Central memory CD8-positive, alpha-beta T cell (primary cell): ENCODE data around the gene CRY1.

Experiments
- ATAC-seq: fragments of 150-1000 bp; cut with Tn5 transposase; replicated peaks from 2 replicates; pipeline ENCODE4 v1.10.0; 2022; ENCODE audit warnings: mild to moderate bottlenecking, moderate FRiP score, moderate number of reproducible peaks; ENCODE audit not compliant: poor library complexity, severe bottlenecking; ENCODE audit errors: extremely low read depth
- DNase-seq, 2 donors: peaks; one replicate each; pipeline ENCODE4 v3.0.0; 2021; ENCODE audit warnings: low spot score in 2 of 2
- H3K27ac Mint-ChIP-seq: one replicate; pipeline ENCODE4 v1.8.0; 2022; ENCODE audit warnings: low read depth, mild to moderate bottlenecking, moderate library complexity, mixed read lengths
- H3K27me3 Mint-ChIP-seq: one replicate; pipeline ENCODE4 v1.8.0; 2022; ENCODE audit warnings: mixed read lengths
- H3K36me3 Mint-ChIP-seq: one replicate; pipeline ENCODE4 v1.8.0; 2022; ENCODE audit warnings: mild to moderate bottlenecking, moderate library complexity, mixed read lengths; ENCODE audit not compliant: insufficient read depth
- H3K4me1 Mint-ChIP-seq: one replicate; pipeline ENCODE4 v1.8.0; 2022; ENCODE audit warnings: mixed read lengths
- H3K4me3 Mint-ChIP-seq: one replicate; pipeline ENCODE4 v1.8.0; 2022; ENCODE audit warnings: mild to moderate bottlenecking, moderate library complexity, mixed read lengths
- H3K9me3 Mint-ChIP-seq: one replicate; pipeline ENCODE4 v1.8.0; 2022; ENCODE audit warnings: mixed read lengths

Gene CRY1

DNA sequence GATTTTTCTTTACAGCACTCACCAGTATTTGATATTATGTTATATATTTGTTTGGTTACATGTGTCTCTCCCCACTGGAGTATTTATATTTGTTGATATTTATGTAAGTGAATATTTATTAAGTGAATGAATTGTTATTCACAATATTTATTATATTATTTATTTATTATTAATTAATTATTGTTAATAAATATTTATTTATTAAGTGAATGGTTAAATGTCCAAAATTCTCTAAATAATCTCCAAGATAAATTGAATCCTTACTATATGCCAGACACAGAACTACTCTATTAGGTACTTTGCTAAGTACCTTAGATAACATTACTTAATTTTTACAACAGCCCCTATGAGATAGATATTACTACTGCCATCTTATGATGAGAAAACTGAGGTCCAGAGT lies 10.2 kb upstream of the CRY1 start:
- no peak overlapping the region for H3K4me3 Mint-ChIP-seq
- DNase-seq = no peak
- no peaks in the 10 kb centered on the region for H3K9me3 Mint-ChIP-seq
- no peaks in the 10 kb centered on the region for H3K4me1 Mint-ChIP-seq
- ATAC-seq = no peak
- H3K27me3 Mint-ChIP-seq = peaks cover 13% of the 10 kb centered on the region
- H3K27ac Mint-ChIP-seq = no peak overlapping the region
- peaks cover 2% of the 10 kb centered on the region for H3K36me3 Mint-ChIP-seq

DNA sequence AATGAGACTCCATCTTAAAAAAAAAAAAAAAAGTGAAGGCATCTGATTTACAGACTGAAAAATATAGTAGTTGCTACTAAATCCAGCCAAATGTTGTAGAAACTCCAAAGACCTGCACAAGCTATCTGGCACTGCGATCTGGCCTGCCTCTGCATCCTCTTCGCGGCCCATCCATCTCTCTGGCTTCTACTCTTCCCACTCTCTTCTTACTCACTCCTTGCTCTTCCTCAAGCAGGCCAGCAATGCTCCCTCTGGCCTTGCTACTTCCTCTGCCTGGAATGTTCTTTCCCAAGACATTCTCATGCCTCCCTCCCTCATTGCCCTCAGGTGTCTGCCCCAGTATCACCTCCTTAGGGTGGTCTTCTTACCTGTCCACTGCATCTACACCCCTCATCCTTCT lies 9.7 kb upstream of the CRY1 start:
- Mint-ChIP-seq H3K4me1 (no peaks in the 10 kb centered on the region), H3K27me3 (peaks cover 17% of the 10 kb centered on the region), H3K36me3 (peaks cover 2% of the 10 kb centered on the region), H3K4me3 (no peak overlapping the region), H3K9me3 (no peaks in the 10 kb centered on the region), H3K27ac (no peak overlapping the region)
- ATAC-seq = no peak
- DNase-seq = no peak

DNA sequence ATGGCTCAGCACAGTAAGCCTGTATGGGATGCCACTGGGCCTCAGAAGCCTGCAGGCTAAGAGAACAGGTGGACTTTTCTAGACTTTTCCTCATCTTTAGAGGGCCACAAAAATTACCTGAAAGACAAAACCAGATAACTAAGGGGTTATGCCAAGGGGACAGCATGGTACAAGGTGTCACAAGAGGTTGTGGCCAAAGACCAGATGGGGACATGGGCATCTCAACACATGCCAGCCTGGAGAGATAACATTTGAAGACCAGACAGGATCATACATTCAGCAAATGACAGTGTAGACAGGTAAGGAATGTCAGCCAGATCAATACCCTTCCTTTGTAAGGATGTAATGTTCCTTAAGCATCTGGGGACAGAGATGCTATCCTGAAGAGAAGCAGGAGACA lies 8.9 kb upstream of the CRY1 start:
- no peaks in the 10 kb centered on the region for H3K9me3 Mint-ChIP-seq
- H3K27ac Mint-ChIP-seq = no peak overlapping the region
- peaks cover 2% of the 10 kb centered on the region for H3K36me3 Mint-ChIP-seq
- no peak overlapping the region for H3K4me3 Mint-ChIP-seq
- DNase-seq (no peak), ATAC-seq (no peak)
- no peaks in the 10 kb centered on the region for H3K4me1 Mint-ChIP-seq
- H3K27me3 Mint-ChIP-seq = peaks cover 25% of the 10 kb centered on the region

DNA sequence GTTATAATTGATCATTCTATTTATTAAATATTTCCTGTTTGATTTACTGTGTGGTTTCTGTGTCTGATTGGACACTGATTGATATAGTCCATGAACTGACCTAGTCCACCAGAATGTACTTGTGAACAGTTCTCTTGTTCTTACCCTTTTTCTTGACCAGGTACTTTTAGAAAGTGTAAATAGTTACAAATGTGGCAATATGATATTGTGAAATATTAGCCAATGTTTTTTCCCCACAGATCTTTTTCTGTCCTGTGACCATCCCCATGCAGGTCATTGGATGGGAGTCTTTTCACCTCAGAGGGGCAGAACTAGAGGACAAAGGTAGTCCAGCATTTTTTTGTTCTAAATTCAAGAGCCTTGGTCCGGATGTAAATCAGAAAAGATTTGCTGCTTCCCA lies 8.3 kb upstream of the CRY1 start:
- Mint-ChIP-seq H3K27me3 (peaks cover 31% of the 10 kb centered on the region), H3K9me3 (no peaks in the 10 kb centered on the region), H3K27ac (no peak overlapping the region), H3K36me3 (peaks cover 2% of the 10 kb centered on the region), H3K4me1 (no peaks in the 10 kb centered on the region), H3K4me3 (no peak overlapping the region)
- ATAC-seq (no peak), DNase-seq (no peak)

DNA sequence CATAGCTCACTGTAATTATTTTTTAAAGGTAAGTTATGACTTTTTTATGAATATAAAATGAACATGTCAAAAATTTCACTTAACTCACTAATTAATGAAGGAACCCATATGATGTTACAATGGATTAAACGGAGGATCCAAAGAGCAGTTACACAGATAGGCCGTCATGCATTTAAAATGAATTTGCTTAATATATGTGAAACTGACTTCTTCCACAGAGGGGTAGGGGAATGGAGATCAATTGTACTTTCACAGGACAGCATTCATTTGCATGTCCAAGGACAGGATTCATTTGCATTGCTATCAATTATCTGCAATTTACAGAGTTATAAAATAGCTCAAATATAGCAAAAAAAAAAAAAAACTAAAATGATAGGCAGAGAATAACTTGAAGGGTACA lies 6.6 kb upstream of the CRY1 start:
- H3K27ac Mint-ChIP-seq = no peak overlapping the region
- H3K36me3 Mint-ChIP-seq = peaks cover 2% of the 10 kb centered on the region
- no peak overlapping the region for H3K4me3 Mint-ChIP-seq
- no peaks in the 10 kb centered on the region for H3K9me3 Mint-ChIP-seq
- H3K4me1 Mint-ChIP-seq = no peaks in the 10 kb centered on the region
- H3K27me3 Mint-ChIP-seq = peaks cover 18% of the 10 kb centered on the region
- DNase-seq = no peak
- ATAC-seq = no peak

DNA sequence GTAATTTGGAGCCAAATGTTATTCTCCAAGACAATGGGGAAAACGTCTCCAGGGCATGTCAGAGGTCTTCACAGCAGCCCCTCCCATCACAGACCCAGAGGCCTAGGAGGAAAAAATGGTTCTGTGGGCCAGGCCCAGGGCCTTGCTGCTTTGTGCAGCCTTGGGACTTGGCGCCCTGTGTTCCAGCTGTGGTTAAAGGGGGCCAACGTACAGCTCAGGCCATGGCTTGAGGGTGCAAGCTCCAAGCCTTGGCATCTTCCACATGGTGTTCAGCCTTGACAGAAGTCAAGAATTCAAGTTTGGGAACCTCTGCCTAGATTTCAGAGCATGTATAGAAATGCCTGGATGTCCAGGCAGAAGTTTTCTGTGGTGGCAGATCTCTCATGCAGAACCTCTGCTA lies 3.2 kb upstream of the CRY1 start:
- Mint-ChIP-seq H3K9me3 (no peaks in the 10 kb centered on the region), H3K27me3 (peaks cover 18% of the 10 kb centered on the region), H3K27ac (no peak overlapping the region), H3K36me3 (peaks cover 8% of the 10 kb centered on the region), H3K4me3 (no peak overlapping the region), H3K4me1 (peaks cover 14% of the 10 kb centered on the region)
- ATAC-seq (no peak), DNase-seq (no peak)

DNA sequence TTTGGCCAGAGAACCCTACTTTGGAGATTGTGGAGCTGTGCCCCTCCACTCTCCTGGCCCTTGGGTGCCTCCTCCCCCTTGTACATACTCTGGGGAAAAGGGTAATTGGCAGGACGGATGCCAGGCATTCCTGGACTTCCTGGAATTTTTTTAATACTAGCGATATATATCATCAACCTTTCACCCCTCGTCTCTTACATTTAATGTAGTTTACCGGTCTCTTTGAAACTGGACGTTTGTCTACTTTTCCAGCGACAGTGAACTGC lies 767 bp upstream of the CRY1 start:
- DNase-seq = no peak
- peaks cover 18% of the 10 kb centered on the region for H3K27me3 Mint-ChIP-seq
- no peak overlapping the region for H3K27ac Mint-ChIP-seq
- H3K4me3 Mint-ChIP-seq = no peak overlapping the region
- peaks cover 8% of the 10 kb centered on the region for H3K36me3 Mint-ChIP-seq
- ATAC-seq = no peak
- H3K4me1 Mint-ChIP-seq = peaks cover 14% of the 10 kb centered on the region
- H3K9me3 Mint-ChIP-seq = no peaks in the 10 kb centered on the region

DNA sequence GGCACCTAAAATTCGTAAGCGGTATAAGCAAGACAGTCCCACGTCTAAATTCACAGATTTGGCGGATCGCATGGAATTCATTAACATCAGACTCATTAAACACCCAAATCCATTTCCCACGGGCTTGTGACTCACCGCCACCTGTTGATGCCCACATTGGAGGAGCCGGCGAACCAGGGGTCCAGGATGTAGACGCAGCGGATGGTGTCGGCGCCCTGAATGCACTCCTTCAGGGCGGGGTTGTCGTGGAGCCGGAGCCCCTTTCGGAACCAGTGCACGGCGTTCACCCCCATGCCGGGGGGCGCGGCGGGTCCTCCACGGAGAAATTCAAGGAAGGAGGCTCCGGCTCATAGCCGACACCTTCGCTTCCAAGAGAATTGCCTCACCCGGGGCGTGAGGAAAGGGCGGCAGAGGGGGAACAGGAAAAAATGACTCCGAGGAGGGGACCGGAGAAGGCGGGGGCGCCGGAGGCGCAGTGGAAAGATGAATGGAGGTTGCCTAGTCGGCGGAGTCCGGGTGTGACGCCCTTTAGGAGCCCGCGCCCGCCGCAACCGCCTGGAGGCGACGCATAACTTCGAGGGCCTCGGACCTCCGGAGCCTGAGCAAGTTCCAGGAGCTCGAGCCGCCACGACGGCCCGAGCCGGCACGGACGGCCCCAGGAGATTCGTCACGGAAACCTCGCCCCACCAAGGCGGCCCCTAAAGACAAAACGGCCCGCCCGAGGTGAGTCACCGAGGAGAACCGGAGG lies 506 bp downstream of the CRY1 start:
- no peaks in the 10 kb centered on the region for H3K9me3 Mint-ChIP-seq
- peaks cover 8% of the 10 kb centered on the region for H3K36me3 Mint-ChIP-seq
- H3K4me1 Mint-ChIP-seq = peaks cover 23% of the 10 kb centered on the region
- H3K4me3 Mint-ChIP-seq = no peak overlapping the region
- ATAC-seq (peak; percentile 52), DNase-seq (peak; percentile 45 to 56)
- peaks cover 11% of the 10 kb centered on the region for H3K27me3 Mint-ChIP-seq
- no peak overlapping the region for H3K27ac Mint-ChIP-seq

DNA sequence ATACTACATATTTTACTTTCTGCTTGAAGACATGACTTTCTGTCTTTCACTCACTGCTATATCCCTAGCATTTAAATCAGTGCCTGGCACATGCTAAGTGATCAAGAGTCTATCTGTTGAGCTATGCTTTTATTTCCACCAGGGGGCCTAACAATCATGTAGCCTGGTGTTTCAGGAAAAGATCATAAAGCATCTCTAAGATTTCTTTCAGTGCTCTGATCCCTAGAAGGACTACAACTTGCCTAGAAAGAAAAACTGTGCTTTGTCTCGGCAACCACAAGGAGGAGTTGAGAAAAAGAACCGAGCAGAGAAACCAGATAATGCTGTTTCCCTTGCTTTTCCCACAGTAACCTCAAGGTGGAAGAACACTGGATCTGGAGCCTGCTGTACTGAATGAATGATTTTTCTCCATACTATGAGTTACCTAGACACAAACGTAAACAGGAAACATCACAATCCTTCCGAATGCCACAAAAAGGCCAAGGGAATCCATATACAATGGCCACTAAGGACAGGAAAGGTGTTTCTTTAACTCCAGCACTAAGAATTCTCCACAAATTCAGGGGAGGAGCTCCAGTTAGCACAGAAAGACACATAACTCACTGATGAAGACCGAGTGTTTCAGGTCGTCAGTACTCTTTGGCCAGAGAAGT lies 1.2 kb downstream of the CRY1 start:
- H3K9me3 Mint-ChIP-seq = no peaks in the 10 kb centered on the region
- peaks cover 4% of the 10 kb centered on the region for H3K27me3 Mint-ChIP-seq
- H3K4me1 Mint-ChIP-seq = peaks cover 23% of the 10 kb centered on the region
- no peak overlapping the region for H3K27ac Mint-ChIP-seq
- H3K36me3 Mint-ChIP-seq = peaks cover 8% of the 10 kb centered on the region
- DNase-seq (no peak), ATAC-seq (peak; percentile 5)
- no peak overlapping the region for H3K4me3 Mint-ChIP-seq

DNA sequence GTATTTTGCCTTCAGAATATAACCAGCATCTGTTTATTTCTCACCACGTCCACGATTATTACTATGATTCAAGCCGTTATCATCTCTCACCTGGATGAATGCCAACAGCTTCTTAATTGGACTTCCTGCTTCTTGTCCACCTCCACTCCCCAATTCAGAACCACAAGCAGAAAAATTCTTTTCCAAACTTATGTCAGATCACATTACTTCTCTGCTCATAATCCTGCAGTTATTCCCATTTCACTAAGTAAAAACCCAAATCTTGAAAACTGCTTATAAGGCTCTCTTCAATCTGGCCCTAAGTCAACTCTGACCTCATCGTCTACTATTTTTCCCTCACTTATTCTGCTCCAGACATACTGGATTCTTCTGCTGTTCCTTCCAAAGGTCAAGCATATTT lies 2.0 kb downstream of the CRY1 start:
- Mint-ChIP-seq H3K36me3 (peaks cover 9% of the 10 kb centered on the region), H3K27ac (no peak overlapping the region), H3K27me3 (no peaks in the 10 kb centered on the region), H3K4me1 (peaks cover 30% of the 10 kb centered on the region), H3K9me3 (no peaks in the 10 kb centered on the region), H3K4me3 (no peak overlapping the region)
- ATAC-seq (no peak), DNase-seq (no peak)

DNA sequence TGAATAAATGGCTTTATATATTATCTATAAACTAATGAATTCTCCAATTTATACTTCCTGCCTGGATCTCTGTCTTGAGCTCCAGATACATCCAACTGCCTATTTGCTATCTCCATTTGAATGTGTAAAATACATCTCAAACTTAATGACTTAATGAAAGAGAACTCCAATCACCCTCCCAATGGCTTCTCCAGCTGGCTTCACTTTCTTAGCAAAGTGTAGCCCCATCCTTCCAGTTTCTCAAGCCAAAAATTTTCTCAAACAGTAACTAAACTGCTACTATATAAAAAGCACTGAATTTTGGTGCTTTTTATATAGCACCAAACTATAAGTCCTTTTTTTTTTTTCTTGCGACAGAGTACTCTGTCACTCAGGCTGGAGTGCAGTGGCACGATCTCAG lies 2.6 kb downstream of the CRY1 start:
- H3K9me3 Mint-ChIP-seq = no peaks in the 10 kb centered on the region
- no peak overlapping the region for H3K4me3 Mint-ChIP-seq
- H3K27ac Mint-ChIP-seq = no peak overlapping the region
- no peak for ATAC-seq
- peaks cover 9% of the 10 kb centered on the region for H3K36me3 Mint-ChIP-seq
- DNase-seq = no peak
- no peaks in the 10 kb centered on the region for H3K27me3 Mint-ChIP-seq
- peaks cover 35% of the 10 kb centered on the region for H3K4me1 Mint-ChIP-seq

DNA sequence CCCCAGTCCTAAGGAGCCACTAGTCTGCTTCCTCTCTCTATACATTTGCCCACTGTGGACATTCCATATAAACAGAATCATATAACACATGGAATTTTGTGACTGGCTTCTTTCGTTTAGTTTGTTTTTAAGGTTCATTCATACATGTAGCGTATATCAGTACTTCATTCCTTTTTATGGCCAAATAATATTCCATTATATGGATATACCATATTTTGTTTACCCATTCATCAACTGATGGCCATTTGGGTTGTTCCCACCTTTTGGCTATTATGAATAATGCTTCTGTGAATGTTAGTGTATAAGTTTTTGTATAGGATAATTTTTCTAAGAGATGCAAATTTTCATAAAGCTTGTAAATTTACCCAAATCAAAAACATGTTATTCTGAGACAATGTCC lies 4.4 kb downstream of the CRY1 start:
- H3K36me3 Mint-ChIP-seq = peaks cover 9% of the 10 kb centered on the region
- no peak overlapping the region for H3K4me3 Mint-ChIP-seq
- DNase-seq (no peak), ATAC-seq (no peak)
- no peaks in the 10 kb centered on the region for H3K9me3 Mint-ChIP-seq
- H3K27ac Mint-ChIP-seq = no peak overlapping the region
- no peaks in the 10 kb centered on the region for H3K27me3 Mint-ChIP-seq
- peaks cover 31% of the 10 kb centered on the region for H3K4me1 Mint-ChIP-seq

DNA sequence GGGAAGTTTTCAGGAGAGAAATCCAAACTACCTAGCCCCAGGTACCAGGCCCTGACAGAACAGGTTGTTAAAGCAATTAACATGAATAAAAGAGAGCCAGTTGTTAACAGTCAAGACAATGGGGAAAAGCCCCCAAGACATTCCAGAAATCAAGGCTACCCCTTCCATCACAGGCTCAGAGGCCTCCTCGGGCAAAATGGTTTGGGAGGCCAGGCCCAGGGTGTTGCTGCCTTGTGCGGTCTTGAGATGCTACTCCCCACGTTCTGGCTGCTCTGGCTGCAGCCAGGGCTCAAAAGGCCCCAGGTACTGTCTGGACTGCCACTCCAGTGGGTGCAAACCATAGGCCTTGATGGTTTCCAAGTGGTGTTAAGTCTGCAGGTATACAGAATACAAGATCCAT lies 7.0 kb downstream of the CRY1 start:
- DNase-seq (no peak), ATAC-seq (no peak)
- no peak overlapping the region for H3K27ac Mint-ChIP-seq
- no peak overlapping the region for H3K4me3 Mint-ChIP-seq
- peaks cover 4% of the 10 kb centered on the region for H3K36me3 Mint-ChIP-seq
- no peaks in the 10 kb centered on the region for H3K27me3 Mint-ChIP-seq
- peaks cover 8% of the 10 kb centered on the region for H3K9me3 Mint-ChIP-seq
- H3K4me1 Mint-ChIP-seq = peaks cover 36% of the 10 kb centered on the region
